ENCODE results near the gene TNP1. TPM values are rescaled to one million over a fixed set of nuclear protein-coding genes. Genes with fewer than 3 reads are reported as not detected.

TNP1 gene
- total RNA-seq, 4 donors from 2014 or later: not detected

DNA sequence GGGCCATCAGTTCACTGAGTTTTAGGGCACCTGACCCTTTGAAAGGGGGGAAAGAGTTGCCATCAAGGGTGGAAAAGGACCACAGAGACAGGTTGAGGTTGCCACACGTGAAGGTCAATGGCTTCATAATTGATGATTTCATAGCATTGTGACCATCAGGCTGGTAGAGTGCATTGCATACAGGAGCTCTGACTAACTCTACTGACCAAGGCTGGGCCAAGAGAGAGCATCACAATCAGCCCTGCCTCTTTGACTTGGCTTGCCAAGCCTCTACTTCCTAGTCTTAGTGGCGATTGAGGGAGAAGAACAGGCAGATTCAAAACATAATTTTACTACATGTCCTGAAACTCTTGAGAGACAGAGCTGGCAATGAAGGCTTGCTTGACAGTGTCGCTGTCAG is 5.8 kb upstream of the TNP1 start:
- Histone ChIP-seq H3K36me3 (no peaks in the 10 kb centered on the region), H3K27ac (no peak overlapping the region), H3K9me3 (no peaks in the 10 kb centered on the region), H3K4me1 (no peaks in the 10 kb centered on the region), H3K4me3 (no peak overlapping the region), H3K27me3 (no peaks in the 10 kb centered on the region)
- in situ Hi-C loops (cut with MboI; ENCODE audit: low pct_ligation_motif_present in 1 of 4, low pct_unique_long_range_greater_than_20kb in 1 of 4, low sequenced_read_pairs in 3 of 4): no loop called here
- no peak for DNase-seq
- intact Hi-C loops (cut with DNase I; ENCODE audit: low total_unique reads): no loop called here
- no peak for TF ChIP-seq POLR2A (IDR thresholded peaks at IDR 0.05)
- TF ChIP-seq EP300 (IDR thresholded peaks at IDR 0.05; ENCODE audit: low read depth): no peak
- TF ChIP-seq CTCF (IDR thresholded peaks at IDR 0.05): no peak
- no peak for TF ChIP-seq POLR2AphosphoS5 (IDR thresholded peaks at IDR 0.05)
- 70 to 86% methylated on average over 2 to 3 of the region's 3 CpGs for WGBS, 2 donors (ENCODE audit: low coverage in 1 of 2)

- Histone ChIP-seq H3K9me3 (no peaks in the 10 kb centered on the region), H3K4me1 (no peaks in the 10 kb centered on the region), H3K4me3 (no peak overlapping the region), H3K36me3 (no peaks in the 10 kb centered on the region), H3K27me3 (no peaks in the 10 kb centered on the region), H3K27ac (no peak overlapping the region)
- DNase-seq: no peak
- 66 to 67% methylated on average over 1 to 4 of the region's 4 CpGs for WGBS, 2 donors (ENCODE audit: low coverage in 1 of 2)
- intact Hi-C loops (cut with DNase I; ENCODE audit: low total_unique reads) (no loop called here), in situ Hi-C loops (cut with MboI; ENCODE audit: low pct_ligation_motif_present in 1 of 4, low pct_unique_long_range_greater_than_20kb in 1 of 4, low sequenced_read_pairs in 3 of 4) (no loop called here)
- TF ChIP-seq EP300 (IDR thresholded peaks at IDR 0.05; ENCODE audit: low read depth): no peak
- no peak for TF ChIP-seq POLR2A (IDR thresholded peaks at IDR 0.05)
- no peak for TF ChIP-seq CTCF (IDR thresholded peaks at IDR 0.05)
- no peak for TF ChIP-seq POLR2AphosphoS5 (IDR thresholded peaks at IDR 0.05)
Observed at GRCh38 chr2:216863946-216864345, 4.1 kb upstream of the TNP1 start.

GRCh38 chr2:216862628-216863398 is 2.9 kb upstream of the TNP1 start:
- no peaks in the 10 kb centered on the region for H3K36me3 ChIP-seq
- H3K4me1 ChIP-seq: no peaks in the 10 kb centered on the region
- in situ Hi-C loops (cut with MboI; ENCODE audit: low pct_ligation_motif_present in 1 of 4, low pct_unique_long_range_greater_than_20kb in 1 of 4, low sequenced_read_pairs in 3 of 4) (no loop called here), intact Hi-C loops (cut with DNase I; ENCODE audit: low total_unique reads) (no loop called here)
- H3K9me3 ChIP-seq: no peaks in the 10 kb centered on the region
- H3K4me3 ChIP-seq: no peak overlapping the region
- no peak for DNase-seq
- no peak overlapping the region for H3K27ac ChIP-seq
- TF ChIP-seq CTCF (IDR thresholded peaks at IDR 0.05) (no peak), POLR2AphosphoS5 (IDR thresholded peaks at IDR 0.05) (no peak), EP300 (IDR thresholded peaks at IDR 0.05; ENCODE audit: low read depth) (no peak), POLR2A (IDR thresholded peaks at IDR 0.05) (no peak)
- WGBS, 2 donors (ENCODE audit: low coverage in 1 of 2): 64 to 83% methylated on average over 6 to 8 of the region's 8 CpGs
- no peaks in the 10 kb centered on the region for H3K27me3 ChIP-seq

DNA sequence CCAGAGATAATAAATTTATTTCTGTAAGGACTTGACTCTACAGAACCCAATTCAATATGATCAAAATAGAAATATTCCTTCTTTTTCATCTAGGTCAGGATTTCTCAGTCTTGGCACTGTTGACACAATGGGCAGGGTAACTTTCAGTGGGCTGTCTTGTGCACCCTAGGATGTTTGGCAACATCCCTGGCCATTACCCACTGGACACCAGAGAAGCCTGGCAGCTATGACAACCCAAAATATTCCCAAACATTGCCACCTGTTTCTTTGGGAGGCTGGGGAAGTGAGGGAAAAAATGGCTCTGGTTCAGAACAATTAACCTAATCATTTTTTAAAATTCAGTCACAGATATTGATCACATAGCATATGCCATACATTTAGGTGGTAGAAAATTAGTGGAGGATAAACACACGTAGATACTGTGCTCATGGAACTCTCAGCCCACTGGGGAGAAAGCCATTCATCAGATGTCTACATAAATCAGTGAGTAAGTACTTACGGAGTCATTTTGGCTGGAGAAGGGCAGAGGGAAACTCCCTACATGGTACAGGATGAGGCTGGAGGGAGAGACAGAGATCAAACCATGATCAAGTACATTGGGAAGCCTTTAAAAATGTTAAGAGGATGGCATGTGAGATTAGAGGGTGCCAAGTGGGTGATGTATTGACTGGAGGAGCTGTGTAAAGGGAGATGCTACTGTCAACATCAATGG is 718 bp upstream of the TNP1 start:
- intact Hi-C loops (cut with DNase I; ENCODE audit: low total_unique reads): no loop called here
- in situ Hi-C loops (cut with MboI; ENCODE audit: low pct_ligation_motif_present in 1 of 4, low pct_unique_long_range_greater_than_20kb in 1 of 4, low sequenced_read_pairs in 3 of 4): no loop called here

More for the DNA sequence above, 718 bp upstream of the TNP1 start:
- 58 to 72% methylated on average over 2 of the region's 2 CpGs for WGBS, 2 donors (ENCODE audit: low coverage in 1 of 2)
- no peak overlapping the region for H3K27ac ChIP-seq
- DNase-seq: no peak
- no peak for TF ChIP-seq CTCF (IDR thresholded peaks at IDR 0.05)
- TF ChIP-seq POLR2A (IDR thresholded peaks at IDR 0.05): no peak
- TF ChIP-seq EP300 (IDR thresholded peaks at IDR 0.05; ENCODE audit: low read depth): no peak
- TF ChIP-seq POLR2AphosphoS5 (IDR thresholded peaks at IDR 0.05): no peak
- H3K4me1 ChIP-seq: no peaks in the 10 kb centered on the region
- H3K27me3 ChIP-seq: no peaks in the 10 kb centered on the region
- H3K9me3 ChIP-seq: no peaks in the 10 kb centered on the region
- H3K36me3 ChIP-seq: no peaks in the 10 kb centered on the region
- no peak overlapping the region for H3K4me3 ChIP-seq
